GM10847 (cell line): ENCODE results near the gene AP2A2.

Source experiments
- POLR2A ChIP-seq: IDR thresholded peaks from 2 replicates; pipeline ENCODE4 v1.6.1; 2011; ENCODE audit not compliant: insufficient read length; ENCODE audit errors: extremely low read depth

The AP2A2 gene

DNA sequence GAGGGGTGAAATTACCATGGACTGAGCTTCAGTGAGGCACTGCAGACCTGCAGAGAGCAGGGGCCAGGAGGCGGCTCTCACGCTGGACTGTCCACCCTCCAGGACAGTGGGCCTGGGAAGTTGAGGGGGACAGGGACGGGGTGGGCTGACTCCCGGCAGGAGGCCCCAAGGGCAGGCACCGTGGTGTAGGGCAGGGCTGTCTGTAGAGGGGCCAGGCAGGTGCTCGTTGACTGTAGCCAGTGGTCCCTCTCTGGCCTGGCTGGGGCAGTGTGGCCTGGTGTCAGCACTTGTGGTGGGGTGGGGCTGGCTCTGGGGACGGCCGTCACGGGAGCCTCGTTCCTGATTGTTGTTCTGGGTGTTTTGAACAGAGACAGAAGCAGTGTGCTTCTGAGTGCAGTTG is 64.4 kb downstream of the AP2A2 start:
- no peak for TF ChIP-seq POLR2A

- TF ChIP-seq POLR2A: no peak
These were observed 65.4 kb downstream of the AP2A2 start for GRCh38 chr11:991034-991433.

DNA sequence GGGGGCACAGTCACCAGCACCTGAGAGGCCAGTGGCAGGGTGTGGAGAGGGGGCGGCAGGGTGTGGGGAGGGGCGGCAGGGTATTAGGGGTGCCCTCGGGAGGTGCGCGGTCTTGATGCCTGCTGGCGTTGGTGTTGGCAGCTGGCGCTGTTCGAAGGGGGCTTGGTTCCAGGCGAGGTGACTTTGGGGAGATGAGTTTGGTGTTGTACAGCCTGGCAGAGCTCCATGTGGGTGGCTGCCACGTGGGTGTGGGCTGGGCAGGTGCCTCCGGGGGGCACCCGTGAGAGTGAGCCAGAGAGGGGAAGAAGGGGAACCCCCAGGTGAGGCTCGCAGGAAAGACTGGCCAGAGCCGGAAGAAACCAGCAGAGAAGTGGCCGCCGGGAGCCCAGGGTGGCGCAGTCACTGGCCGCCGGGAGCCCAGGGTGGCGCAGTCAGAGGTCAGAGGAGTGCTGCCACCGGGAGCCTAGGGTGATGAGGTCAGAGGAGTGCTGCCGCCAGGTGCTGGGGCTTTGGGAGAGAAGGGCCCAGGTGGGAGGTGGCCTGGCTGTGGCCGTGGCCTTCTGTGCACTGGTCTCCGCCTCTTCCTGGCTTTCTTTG is 66.1 kb downstream of the AP2A2 start:
- no peak for TF ChIP-seq POLR2A

GRCh38 chr11:992577-992976 is 66.9 kb downstream of the AP2A2 start:
- TF ChIP-seq POLR2A: no peak

GRCh38 chr11:993632-994167 is 68.0 kb downstream of the AP2A2 start:
- no peak for TF ChIP-seq POLR2A

- TF ChIP-seq POLR2A: no peak
These were observed 69.5 kb downstream of the AP2A2 start for GRCh38 chr11:995044-995751.

DNA sequence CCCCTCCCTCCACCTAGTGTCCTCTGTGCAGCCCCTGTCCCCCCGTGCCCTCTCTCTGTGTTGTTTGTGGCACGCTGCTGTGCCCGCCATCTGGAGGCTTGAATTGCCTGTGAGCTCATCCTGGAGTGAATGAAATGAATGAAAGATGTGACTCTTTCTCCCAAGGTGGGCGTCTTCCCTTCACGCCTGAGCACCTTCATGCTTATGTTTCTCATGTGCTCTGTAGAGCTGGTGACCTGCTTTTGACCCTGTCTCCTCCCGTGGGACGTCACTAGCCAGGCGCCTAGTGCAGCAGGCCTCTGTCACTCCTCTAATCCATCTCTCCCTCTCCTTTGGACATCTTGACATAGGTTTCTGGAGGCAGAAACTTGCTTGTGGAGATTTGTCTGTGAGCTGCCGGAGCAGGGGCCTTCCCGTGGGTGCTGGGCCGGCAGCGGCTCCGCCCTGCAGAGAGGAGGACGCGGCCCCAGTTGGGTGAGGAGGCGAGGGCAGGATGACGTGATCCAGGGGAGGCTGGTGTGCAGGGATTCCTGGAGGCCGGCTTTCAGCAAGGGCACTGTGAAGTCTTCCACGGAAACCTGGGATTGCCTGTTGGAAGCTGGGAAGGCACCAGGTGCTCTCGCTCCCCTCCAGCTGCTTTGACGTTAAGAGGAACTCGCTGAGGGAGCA is 70.2 kb downstream of the AP2A2 start:
- TF ChIP-seq POLR2A: no peak

DNA sequence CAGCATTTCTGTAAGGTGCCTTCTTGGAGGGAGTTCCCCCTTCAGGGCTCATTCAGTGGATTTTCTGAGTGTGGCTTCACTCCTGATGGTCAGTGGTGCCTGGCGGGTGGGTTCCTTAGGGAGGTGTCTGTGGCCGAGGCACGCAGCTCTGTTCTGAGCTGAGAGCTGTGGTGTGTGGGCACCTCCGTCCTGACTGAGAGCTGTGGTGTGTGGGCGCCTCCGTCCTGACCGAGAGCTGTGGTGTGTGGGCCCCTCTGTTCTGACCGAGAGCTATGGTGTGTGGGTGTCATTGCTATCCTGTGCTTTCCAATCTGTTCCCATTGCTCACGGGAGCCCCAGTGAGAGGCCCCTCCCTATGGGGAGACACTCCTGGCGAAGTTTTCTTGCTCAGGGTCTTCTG is 71.0 kb downstream of the AP2A2 start:
- no peak for TF ChIP-seq POLR2A

- TF ChIP-seq POLR2A: no peak
These were observed 72.2 kb downstream of the AP2A2 start for GRCh38 chr11:997907-998306.

DNA sequence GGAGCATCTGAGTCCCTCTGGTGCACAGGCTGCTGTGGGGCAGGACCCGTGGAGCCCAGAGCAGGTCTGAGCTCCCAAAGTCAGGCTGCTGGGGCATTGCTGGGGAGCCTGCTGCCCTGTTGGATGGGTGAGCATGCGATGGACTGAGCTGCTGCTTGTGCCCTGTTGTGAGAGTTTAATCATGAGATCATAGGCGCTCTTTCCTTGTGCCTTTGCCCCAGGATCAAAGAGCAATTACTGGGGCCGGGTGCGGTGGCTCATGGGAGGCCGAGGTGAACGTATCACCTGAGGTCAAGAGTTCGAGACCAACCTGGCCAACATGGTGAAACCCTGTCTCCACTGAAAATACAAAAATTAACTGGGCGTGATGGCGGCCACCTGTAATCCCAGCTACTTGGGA is 73.3 kb downstream of the AP2A2 start:
- no peak for TF ChIP-seq POLR2A

DNA sequence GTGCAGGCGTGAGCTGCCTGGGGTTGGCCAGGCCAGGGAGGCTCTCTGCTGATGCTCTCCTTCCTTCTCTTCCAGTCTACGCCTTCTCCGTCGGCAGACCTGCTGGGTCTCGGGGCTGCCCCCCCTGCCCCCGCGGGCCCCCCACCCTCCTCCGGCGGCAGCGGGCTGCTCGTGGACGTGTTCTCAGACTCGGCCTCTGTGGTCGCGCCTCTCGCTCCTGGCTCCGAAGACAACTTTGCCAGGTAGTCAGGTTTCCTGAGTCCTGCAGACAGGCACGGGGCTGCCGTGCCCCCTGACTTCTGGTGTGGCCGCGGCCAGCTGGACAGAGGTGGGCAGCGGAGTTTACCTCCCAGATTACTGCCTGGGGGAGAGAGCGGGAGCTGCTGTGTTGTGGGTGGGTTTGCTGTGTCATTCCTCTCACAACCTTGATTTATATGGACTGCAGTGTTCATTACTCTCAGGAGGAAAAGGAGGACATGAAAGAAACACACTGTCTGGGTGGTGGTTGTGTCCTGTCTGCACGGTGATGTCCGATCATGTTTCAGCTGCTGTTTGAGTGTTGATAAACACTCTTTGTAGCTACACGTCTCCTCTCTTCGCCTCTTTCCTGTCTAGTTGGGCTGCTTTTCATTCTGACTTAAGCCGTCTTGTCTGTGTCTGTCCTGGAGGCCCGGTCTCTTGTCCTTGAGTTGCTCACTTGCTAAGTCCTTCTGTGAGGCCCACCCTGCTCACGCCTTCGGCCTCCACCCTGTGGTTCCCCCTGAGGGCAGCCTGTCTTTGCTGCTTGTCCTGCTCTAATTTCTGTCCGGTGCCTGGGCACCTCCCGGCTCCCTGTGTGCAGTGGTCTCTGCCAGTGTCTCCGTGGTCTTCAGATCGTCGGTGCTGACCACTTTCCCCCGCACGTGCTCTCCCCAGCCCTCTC is 74.9 kb downstream of the AP2A2 start:
- no peak for TF ChIP-seq POLR2A

GRCh38 chr11:1001617-1002405 is 76.1 kb downstream of the AP2A2 start:
- TF ChIP-seq POLR2A: no peak

GRCh38 chr11:1002406-1002984 is 76.8 kb downstream of the AP2A2 start:
- no peak for TF ChIP-seq POLR2A

- TF ChIP-seq POLR2A: no peak
These were observed 77.5 kb downstream of the AP2A2 start for GRCh38 chr11:1003159-1003558.
